WI38 (cell line): ENCODE data around the gene TWF1.

Experiments
- H3K4me3 ChIP-seq: 2 replicates; pipeline ENCODE4 v1.5.1; 2011; ENCODE audit warnings: low read depth, mild to moderate bottlenecking, control low read depth, low read length
- TF ChIP-seq, protein P1 (sequence below): IDR thresholded peaks from 2 replicates; pipeline ENCODE4 v1.5.1; 2012; ENCODE audit warnings: low read depth, mild to moderate bottlenecking, control low read depth, low read length

TWF1 gene

GRCh38 chr12:43824207-43824775 lies 18.2 kb upstream of the TWF1 start:
- no peak overlapping the region for H3K4me3 ChIP-seq
- TF ChIP-seq, protein P1, sequence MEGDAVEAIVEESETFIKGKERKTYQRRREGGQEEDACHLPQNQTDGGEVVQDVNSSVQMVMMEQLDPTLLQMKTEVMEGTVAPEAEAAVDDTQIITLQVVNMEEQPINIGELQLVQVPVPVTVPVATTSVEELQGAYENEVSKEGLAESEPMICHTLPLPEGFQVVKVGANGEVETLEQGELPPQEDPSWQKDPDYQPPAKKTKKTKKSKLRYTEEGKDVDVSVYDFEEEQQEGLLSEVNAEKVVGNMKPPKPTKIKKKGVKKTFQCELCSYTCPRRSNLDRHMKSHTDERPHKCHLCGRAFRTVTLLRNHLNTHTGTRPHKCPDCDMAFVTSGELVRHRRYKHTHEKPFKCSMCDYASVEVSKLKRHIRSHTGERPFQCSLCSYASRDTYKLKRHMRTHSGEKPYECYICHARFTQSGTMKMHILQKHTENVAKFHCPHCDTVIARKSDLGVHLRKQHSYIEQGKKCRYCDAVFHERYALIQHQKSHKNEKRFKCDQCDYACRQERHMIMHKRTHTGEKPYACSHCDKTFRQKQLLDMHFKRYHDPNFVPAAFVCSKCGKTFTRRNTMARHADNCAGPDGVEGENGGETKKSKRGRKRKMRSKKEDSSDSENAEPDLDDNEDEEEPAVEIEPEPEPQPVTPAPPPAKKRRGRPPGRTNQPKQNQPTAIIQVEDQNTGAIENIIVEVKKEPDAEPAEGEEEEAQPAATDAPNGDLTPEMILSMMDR, result no peak

DNA sequence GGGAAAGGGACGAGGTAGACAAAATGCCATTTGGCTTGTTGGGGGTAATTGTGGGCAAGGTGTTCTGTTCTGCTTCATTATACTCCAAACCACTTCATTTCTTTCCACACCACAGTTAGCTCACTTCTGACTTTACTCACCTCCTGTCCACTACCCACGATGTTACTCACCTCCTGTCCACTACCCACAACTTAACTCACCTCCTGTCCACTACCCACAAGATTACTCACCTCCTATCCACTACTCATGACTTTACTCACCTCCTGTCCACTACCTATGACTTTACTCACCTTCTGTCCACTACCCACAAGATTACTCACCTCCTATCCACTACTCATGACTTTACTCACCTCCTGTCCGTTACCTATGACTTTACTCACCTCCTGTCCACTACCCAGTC lies 10.1 kb upstream of the TWF1 start:
- TF ChIP-seq, protein P1, result no peak
- no peak overlapping the region for H3K4me3 ChIP-seq

GRCh38 chr12:43815416-43815815 lies 9.3 kb upstream of the TWF1 start:
- no peak overlapping the region for H3K4me3 ChIP-seq
- TF ChIP-seq, protein P1, result no peak

GRCh38 chr12:43812926-43813325 lies 6.8 kb upstream of the TWF1 start:
- TF ChIP-seq, protein P1, result no peak

GRCh38 chr12:43812057-43812456 lies 5.9 kb upstream of the TWF1 start:
- TF ChIP-seq, protein P1, result no peak
- no peak overlapping the region for H3K4me3 ChIP-seq

More at GRCh38 chr12:43812926-43813325, 6.8 kb upstream of the TWF1 start:
- no peak overlapping the region for H3K4me3 ChIP-seq

DNA sequence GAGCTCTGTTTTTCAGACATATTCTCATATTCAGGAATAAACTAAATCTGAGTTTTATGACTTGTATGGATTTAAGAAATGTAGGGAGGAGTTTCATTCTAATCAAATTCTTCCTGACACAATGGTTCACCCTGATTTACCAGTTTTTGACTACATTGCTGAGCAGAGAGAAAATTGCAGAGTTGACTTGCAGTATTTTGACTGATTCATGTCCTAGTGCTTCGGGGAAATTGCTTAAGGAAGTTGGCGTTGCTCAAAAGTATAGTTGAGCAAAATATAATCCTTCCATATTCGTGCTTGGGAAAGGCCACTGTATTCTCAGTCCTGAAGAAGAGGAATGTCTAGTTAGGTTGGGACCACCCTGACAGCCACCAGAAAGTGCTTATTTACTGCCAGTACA lies 1.3 kb upstream of the TWF1 start:
- TF ChIP-seq, protein P1, result no peak
- no peak overlapping the region for H3K4me3 ChIP-seq

- TF ChIP-seq, protein P1, result no peak
- H3K4me3 ChIP-seq, result peak overlapping the region; percentile 92
These were observed 588 bp upstream of the TWF1 start for GRCh38 chr12:43806737-43807072.
